22Rv1 (cell line): ENCODE data around the gene FAM83D.

ENCODE experiments used
- H3K27ac ChIP-seq: fragments of 450-650 bp; 2 replicates; pipeline ENCODE4 v1.5.1; 2017
- ZFX ChIP-seq: fragments of 450-650 bp; IDR thresholded peaks from 2 replicates; pipeline ENCODE4 v1.6.1; 2017; ENCODE audit warnings: antibody characterized with exemption, borderline replicate concordance
- TF ChIP-seq, protein P1 (sequence below): fragments of 450-650 bp; IDR thresholded peaks from 2 replicates; pipeline ENCODE4 v1.5.1; 2017; ENCODE audit warnings: mild to moderate bottlenecking

Gene FAM83D

DNA sequence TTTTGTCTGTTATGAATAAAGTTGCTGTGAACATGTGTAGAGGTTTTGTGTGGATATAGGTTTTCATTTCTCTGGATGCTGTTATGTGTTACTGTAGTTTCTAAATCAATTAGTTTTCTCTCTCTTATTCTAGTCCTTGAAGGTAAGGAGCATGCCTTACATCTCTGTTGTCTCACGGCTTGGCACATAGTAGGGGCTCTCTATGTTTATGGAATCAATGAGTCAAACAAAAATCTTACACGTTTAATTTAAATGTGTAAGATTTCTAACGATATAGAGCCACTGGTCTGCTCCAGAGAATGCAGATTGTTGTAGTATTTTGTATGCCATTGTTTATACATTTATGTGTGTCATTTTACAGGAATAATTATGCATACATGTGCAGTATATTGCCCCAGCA lies 20.6 kb downstream of the FAM83D start:
- TF ChIP-seq, protein P1, sequence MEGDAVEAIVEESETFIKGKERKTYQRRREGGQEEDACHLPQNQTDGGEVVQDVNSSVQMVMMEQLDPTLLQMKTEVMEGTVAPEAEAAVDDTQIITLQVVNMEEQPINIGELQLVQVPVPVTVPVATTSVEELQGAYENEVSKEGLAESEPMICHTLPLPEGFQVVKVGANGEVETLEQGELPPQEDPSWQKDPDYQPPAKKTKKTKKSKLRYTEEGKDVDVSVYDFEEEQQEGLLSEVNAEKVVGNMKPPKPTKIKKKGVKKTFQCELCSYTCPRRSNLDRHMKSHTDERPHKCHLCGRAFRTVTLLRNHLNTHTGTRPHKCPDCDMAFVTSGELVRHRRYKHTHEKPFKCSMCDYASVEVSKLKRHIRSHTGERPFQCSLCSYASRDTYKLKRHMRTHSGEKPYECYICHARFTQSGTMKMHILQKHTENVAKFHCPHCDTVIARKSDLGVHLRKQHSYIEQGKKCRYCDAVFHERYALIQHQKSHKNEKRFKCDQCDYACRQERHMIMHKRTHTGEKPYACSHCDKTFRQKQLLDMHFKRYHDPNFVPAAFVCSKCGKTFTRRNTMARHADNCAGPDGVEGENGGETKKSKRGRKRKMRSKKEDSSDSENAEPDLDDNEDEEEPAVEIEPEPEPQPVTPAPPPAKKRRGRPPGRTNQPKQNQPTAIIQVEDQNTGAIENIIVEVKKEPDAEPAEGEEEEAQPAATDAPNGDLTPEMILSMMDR: no peak
- TF ChIP-seq ZFX: no peak
- no peak overlapping the region for H3K27ac ChIP-seq

DNA sequence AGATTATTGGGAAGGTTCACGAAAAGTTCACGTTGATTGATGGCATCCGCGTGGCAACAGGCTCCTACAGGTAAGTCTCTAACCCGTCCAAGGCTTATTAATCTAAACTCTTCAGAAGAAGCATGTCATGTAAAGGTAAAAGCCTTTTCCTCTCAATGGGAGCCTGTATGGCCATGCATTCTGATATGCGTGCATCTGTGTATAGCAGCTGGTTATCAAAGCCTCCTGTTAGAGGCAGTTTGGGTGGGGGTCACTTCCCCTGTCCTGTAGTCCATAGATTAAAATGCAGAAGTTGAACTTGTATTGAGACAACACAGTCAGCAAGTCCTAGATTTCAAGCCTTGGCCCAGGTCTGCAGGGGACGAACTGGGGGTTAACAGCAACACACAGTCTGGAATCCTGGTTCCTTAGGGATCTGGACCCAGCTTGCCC lies 21.7 kb downstream of the FAM83D start:
- TF ChIP-seq ZFX: no peak
- TF ChIP-seq, protein P1: no peak
- H3K27ac ChIP-seq: no peak overlapping the region

DNA sequence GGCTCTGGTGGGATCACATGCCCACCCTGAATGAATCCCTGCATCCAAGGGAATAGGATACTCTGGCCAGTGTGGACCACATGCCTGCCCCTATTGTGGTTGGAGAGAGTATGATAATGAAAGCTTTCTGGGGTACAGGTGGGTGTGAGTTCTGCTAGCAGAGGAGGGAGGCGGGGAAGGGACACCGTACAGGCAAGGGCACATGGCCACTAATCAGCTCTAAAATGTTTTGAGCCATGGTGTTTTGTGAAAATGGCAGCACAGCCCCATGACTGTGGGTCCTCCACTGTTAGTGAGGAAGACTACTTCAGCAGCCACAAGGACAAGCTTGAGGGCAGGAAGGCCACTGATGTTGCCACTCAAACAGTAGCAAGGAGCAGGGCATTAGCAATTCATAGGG lies 24.0 kb downstream of the FAM83D start:
- no peak overlapping the region for H3K27ac ChIP-seq
- TF ChIP-seq, protein P1: no peak
- no peak for TF ChIP-seq ZFX

DNA sequence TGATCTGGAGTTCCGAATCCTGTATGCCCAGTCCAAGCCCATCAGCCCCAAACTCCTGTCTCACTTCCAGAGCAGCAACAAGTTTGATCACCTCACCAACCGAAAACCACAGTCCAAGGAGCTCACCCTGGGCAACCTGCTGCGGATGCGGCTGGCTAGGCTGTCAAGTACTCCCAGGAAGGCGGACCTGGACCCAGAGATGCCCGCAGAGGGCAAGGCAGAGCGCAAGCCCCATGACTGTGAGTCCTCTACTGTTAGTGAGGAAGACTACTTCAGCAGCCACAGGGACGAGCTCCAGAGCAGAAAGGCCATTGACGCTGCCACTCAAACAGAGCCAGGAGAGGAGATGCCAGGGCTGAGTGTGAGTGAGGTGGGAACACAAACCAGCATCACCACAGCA lies 25.4 kb downstream of the FAM83D start:
- TF ChIP-seq, protein P1: no peak
- TF ChIP-seq ZFX: no peak
- no peak overlapping the region for H3K27ac ChIP-seq

DNA sequence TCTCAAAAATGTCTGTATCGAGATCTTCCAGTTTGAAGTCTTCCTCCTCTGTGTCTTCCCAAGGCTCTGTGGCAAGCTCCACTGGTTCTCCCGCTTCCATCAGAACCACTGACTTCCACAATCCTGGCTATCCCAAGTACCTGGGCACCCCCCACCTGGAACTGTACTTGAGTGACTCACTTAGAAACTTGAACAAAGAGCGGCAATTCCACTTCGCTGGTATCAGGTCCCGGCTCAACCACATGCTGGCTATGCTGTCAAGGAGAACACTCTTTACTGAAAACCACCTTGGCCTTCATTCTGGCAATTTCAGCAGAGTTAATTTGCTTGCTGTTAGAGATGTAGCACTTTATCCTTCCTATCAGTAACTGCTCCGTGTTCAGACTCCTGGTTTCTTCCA lies 25.9 kb downstream of the FAM83D start:
- TF ChIP-seq, protein P1: no peak
- TF ChIP-seq ZFX: no peak
- no peak overlapping the region for H3K27ac ChIP-seq

DNA sequence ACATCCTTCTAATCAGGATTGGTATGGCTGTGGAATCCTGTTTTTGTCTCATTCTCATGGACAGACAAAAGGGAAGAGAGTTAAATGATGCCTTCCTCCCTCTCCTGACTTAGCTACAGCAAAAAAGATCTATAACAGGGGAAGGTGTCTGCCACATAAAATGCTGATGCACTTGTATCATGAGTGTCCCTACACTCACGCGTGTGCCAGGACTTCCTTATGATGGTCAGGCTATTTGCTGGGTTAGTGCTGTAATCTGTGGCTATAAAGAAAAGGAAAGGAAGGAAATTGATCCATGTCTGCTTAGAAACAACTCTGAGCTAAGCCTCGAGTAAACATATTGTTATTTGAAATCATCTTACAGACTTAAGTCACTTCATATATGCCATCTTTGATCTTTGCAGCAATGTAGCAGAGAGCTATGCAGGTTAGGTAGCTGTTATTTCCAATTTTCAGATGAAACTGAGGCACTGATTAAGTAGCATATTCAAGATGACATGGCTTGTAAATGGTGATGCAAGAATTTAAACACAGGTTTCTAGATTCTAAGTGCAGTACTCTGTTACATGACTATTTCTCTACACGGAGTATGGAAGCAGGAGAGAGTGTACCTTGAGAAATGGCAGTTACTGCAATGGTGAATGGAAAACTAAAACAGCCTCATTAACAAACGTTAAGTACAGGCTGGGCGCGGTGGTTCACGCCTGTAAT lies 27.6 kb downstream of the FAM83D start:
- H3K27ac ChIP-seq: no peak overlapping the region
- TF ChIP-seq, protein P1: no peak
- no peak for TF ChIP-seq ZFX

DNA sequence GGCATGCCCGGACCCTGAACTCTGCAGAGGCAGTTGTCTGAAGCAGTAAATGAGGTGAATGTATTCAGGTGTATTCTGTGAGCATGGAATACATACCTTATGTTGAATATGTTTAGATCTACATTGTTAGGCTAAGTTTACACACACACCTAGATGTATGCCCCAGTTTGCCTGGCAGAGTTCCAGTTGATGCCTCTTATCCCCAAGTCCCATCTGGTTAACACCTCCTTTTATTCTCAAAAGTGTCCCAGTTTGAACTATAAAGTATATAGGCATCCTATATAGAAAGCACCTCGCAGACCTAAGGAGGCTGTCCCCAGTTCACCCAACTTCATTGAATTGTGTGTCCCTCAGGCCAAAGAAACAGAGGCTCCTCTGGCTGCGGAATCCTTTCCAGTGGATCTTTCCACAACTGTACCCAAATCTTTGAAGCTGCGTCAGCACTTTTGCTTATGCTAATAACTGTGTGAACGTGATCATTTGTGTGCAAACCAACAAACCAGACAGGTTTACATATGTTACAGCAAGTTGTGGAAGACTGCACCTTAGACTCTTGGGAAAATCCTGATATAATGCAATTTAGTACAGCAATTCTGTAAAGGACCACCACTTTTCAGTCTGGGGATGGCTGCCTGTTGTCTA lies 31.1 kb downstream of the FAM83D start:
- H3K27ac ChIP-seq: no peak overlapping the region
- TF ChIP-seq, protein P1: no peak
- TF ChIP-seq ZFX: no peak
